ENCODE measurements around the gene PRTN3. TPM values are rescaled to one million over a fixed set of nuclear protein-coding genes. Genes with fewer than 3 reads are reported as not detected.
A peak's percentile ranks its signal among the peaks of the same experiment; 100 is the strongest.

PRTN3 gene, protein sequence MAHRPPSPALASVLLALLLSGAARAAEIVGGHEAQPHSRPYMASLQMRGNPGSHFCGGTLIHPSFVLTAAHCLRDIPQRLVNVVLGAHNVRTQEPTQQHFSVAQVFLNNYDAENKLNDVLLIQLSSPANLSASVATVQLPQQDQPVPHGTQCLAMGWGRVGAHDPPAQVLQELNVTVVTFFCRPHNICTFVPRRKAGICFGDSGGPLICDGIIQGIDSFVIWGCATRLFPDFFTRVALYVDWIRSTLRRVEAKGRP
- not detected for total RNA-seq (ENCODE audit: unreplicated experiment)
- long read RNA-seq: 0 reads

DNA sequence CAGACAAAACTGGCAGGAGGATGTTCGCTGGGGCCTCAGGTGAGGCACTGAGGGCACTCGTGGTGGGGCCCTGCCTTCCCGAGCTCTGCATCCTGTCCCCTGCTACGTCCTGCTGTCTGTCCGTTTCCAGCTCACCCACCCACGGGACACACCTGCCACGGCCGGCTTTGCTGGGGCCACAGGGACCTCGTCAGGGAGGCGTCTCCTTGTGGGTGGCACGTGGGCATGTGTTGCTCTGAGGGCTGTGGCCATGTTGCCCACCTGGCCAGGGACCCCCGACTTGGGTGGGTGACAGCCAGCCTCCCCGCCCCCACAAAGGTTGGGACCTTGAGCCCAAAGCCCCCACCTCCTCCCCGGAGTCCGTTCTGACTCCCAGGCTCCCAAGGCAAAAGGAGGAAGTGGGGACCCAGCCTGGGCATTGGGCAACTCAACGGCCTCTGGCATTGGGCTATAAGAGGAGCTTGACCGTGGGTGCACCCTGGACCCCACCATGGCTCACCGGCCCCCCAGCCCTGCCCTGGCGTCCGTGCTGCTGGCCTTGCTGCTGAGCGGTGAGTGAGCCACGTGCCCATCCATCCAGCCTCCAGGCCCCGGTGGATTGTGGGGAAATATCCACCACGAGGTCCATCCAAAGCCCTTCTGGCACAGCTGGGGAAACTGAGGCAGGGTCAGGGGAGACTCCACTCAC lies at the start of gene PRTN3:
PRTN3 (plus strand) TSS at position 481 of the 688 bp plus-strand sequence; CDS start at position 491, 10 bp downstream.
- Mint-ChIP-seq H3K4me1 (ENCODE audit: unreplicated experiment) (peaks cover 2% of the 10 kb centered on the region), H3K27ac (ENCODE audit: unreplicated experiment) (no peak within 1 kb of the TSS)

DNA sequence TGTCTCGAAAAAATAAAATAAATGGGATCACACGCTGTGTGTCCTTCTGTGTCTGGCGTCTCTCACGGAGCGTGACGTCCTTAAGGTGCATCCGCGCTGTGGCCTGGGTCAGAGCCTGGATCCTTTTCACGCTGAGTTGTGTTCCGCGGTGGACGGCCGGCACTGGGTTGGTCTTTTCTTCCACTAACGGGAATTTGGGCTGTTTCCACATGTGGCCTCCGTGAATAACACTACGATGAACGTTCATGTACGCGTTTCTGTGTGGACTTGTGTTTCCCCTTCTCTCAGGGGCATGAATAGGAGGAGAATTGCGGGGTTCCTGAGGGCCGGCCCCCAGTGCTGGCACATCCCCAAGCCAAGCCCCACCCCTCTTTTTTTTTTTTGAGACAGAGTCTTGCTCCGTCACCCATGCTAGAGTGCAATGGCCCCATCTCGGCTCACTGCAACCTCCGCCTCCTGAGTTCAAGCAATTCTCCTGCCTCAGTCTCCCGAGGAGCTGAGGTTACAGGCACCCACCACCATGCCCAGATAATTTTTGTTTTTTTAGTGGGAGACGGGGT lies 49.7 kb upstream of the PRTN3 start:
- Mint-ChIP-seq H3K36me3 (ENCODE audit: low read depth, unreplicated experiment) (no peaks in the 10 kb centered on the region), H3K27ac (ENCODE audit: unreplicated experiment) (peak overlapping the region; percentile 89), H3K9me3 (ENCODE audit: unreplicated experiment) (no peaks in the 10 kb centered on the region), H3K4me3 (ENCODE audit: unreplicated experiment) (no peak overlapping the region), H3K4me1 (ENCODE audit: unreplicated experiment) (peaks cover 27% of the 10 kb centered on the region), H3K27me3 (ENCODE audit: unreplicated experiment) (peaks cover 8% of the 10 kb centered on the region)
- TF ChIP-seq, protein P1, sequence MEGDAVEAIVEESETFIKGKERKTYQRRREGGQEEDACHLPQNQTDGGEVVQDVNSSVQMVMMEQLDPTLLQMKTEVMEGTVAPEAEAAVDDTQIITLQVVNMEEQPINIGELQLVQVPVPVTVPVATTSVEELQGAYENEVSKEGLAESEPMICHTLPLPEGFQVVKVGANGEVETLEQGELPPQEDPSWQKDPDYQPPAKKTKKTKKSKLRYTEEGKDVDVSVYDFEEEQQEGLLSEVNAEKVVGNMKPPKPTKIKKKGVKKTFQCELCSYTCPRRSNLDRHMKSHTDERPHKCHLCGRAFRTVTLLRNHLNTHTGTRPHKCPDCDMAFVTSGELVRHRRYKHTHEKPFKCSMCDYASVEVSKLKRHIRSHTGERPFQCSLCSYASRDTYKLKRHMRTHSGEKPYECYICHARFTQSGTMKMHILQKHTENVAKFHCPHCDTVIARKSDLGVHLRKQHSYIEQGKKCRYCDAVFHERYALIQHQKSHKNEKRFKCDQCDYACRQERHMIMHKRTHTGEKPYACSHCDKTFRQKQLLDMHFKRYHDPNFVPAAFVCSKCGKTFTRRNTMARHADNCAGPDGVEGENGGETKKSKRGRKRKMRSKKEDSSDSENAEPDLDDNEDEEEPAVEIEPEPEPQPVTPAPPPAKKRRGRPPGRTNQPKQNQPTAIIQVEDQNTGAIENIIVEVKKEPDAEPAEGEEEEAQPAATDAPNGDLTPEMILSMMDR (IDR thresholded peaks at IDR 0.05; ENCODE audit: unreplicated experiment): no peak
- no peak for DNase-seq (ENCODE audit: low spot score)

More for the DNA sequence above, at the start of gene PRTN3:
- DNase-seq (ENCODE audit: low spot score): no peak
- peaks cover 9% of the 10 kb centered on the region for H3K27me3 Mint-ChIP-seq (ENCODE audit: unreplicated experiment)
- TF ChIP-seq, protein P1 (IDR thresholded peaks at IDR 0.05; ENCODE audit: unreplicated experiment): no peak
- H3K4me3 Mint-ChIP-seq (ENCODE audit: unreplicated experiment): peak within 1 kb of the TSS; percentile 44
- H3K9me3 Mint-ChIP-seq (ENCODE audit: unreplicated experiment): no peaks in the 10 kb centered on the region
- H3K36me3 Mint-ChIP-seq (ENCODE audit: low read depth, unreplicated experiment): peaks cover 4% of the 10 kb centered on the region

DNA sequence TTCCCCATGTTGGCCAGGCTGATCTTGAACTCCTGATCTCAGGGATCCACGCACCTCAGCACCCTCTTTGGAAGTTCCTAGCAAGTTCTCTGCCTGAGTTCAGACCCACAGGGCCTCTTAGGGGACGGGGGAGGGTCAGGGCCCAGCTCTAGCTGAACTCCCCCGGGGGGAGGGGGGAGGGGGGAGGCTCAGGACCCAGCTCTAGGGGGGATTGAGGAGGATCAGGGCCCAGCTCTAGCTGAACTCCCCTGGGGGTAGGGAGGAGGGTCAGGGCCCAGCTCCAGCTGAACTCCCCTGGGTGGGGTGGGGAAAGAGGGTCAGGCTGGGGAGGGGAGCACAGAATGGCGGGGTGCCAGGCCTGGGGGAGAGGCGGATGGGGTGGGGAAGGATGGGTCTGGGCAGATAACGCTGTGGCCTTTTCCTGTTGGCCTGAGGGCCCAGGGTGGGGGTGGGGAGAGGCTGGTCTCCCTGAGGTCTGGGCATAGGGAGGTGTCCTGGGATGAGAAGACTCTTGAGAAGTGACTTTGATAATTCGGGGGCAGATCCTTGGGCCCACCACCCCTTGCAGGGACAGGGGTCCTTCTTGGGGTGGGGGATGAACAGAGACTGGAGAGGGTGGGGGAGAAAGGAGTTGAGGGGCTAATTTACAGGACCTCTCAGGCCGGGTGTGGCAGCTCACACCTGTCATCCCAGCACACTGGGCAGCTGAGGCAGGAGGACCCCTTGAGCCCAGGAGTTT lies 49.1 kb upstream of the PRTN3 start:
- Mint-ChIP-seq H3K27me3 (ENCODE audit: unreplicated experiment) (peaks cover 8% of the 10 kb centered on the region), H3K27ac (ENCODE audit: unreplicated experiment) (peak overlapping the region; percentile 90), H3K4me1 (ENCODE audit: unreplicated experiment) (peaks cover 27% of the 10 kb centered on the region), H3K9me3 (ENCODE audit: unreplicated experiment) (no peaks in the 10 kb centered on the region), H3K36me3 (ENCODE audit: low read depth, unreplicated experiment) (no peaks in the 10 kb centered on the region), H3K4me3 (ENCODE audit: unreplicated experiment) (no peak overlapping the region)
- no peak for DNase-seq (ENCODE audit: low spot score)
- TF ChIP-seq, protein P1 (IDR thresholded peaks at IDR 0.05; ENCODE audit: unreplicated experiment): no peak

DNA sequence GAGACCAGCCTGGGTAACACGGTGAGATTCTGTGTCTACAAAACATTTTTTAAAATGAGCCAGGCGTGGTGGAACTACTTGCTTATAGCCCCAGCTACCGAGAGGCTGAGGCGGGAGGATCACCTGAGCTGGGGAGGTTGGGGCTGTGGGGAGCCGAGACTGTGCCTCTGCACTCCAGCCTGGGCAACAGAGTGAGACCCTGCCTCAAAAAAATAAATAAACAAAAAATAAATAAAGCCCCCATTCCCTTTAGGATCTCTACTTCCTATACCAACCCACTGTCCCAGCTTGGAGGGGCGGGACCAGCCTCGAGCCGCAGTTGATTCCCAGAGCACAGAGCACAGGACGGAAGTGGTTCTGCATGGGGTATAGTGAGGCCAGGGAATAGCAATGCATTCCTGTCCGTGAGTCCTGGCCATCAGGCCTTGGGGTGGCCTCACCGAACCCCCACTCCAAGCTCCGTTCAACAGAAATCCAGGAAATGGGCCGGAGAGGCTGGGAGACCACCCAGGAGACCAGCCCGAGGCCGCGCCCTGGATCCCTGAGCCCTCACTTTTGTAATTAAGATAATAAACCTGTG lies 48.4 kb upstream of the PRTN3 start:
- H3K27me3 Mint-ChIP-seq (ENCODE audit: unreplicated experiment): peaks cover 8% of the 10 kb centered on the region
- no peak overlapping the region for H3K4me3 Mint-ChIP-seq (ENCODE audit: unreplicated experiment)
- H3K9me3 Mint-ChIP-seq (ENCODE audit: unreplicated experiment): no peaks in the 10 kb centered on the region
- H3K27ac Mint-ChIP-seq (ENCODE audit: unreplicated experiment): peak overlapping the region; percentile 90
- TF ChIP-seq, protein P1 (IDR thresholded peaks at IDR 0.05; ENCODE audit: unreplicated experiment): no peak
- no peak for DNase-seq (ENCODE audit: low spot score)
- H3K4me1 Mint-ChIP-seq (ENCODE audit: unreplicated experiment): peaks cover 27% of the 10 kb centered on the region
- H3K36me3 Mint-ChIP-seq (ENCODE audit: low read depth, unreplicated experiment): no peaks in the 10 kb centered on the region

Data from endothelial cell (in vitro differentiated cells).